DOHH2 (cell line): ENCODE measurements around the gene NCAM1.

Source experiments
- CTCF ChIP-seq: fragments of 200-600 bp; sonication (generic); IDR thresholded peaks from one replicate; pipeline ENCODE4 v1.5.1; 2014; ENCODE audit warnings: antibody characterized with exemption, mild to moderate bottlenecking, low read depth, low read length; ENCODE audit not compliant: poor library complexity, severe bottlenecking
- EZH2phosphoT487 ChIP-seq: fragments of 200-600 bp; sonication (generic); IDR thresholded peaks from 2 replicates; pipeline ENCODE4 v1.6.1; 2017; ENCODE audit warnings: borderline replicate concordance, mild to moderate bottlenecking, antibody characterized with exemption, low read length, moderate library complexity, mixed read lengths

GRCh38 chr11:113138731-113139130, 177.5 kb downstream of the NCAM1 start:
- TF ChIP-seq CTCF (no peak), EZH2phosphoT487 (no peak)
